ENCODE data around the gene CHST8.

DNA sequence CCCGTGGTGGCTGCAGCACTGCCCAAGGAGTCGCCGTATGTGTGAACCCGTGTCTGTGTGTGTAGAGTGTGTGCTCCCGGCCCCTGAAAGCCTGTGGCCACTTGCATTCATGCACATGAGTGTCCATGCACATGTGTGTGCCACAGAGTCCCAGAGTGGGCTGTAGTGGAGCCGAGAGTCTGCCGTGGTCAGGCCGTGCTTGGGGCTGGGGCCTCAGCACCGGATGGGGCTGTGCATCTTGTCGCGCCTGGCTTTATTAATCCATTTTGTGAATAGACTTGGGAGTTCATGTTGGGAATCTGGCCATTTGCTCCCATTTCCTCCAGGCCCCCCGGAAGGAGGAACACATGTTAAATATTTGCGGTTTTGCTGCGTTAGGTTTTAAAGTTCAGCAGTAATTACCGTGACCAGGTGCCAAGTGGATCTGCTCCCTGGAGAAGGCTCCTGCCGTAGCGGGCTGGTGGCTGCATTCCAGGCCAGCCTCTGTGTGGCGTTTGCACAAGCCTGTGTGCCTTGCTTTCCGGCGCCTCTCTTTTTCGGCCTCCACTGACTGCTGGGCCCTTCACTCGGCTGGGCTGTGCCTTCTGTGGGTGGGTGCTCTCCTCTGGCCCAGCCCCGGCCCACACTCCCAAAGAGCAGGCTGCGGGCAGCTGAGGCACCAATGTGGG lies 105.7 kb downstream of the CHST8 start:
- TF ChIP-seq, protein P1, sequence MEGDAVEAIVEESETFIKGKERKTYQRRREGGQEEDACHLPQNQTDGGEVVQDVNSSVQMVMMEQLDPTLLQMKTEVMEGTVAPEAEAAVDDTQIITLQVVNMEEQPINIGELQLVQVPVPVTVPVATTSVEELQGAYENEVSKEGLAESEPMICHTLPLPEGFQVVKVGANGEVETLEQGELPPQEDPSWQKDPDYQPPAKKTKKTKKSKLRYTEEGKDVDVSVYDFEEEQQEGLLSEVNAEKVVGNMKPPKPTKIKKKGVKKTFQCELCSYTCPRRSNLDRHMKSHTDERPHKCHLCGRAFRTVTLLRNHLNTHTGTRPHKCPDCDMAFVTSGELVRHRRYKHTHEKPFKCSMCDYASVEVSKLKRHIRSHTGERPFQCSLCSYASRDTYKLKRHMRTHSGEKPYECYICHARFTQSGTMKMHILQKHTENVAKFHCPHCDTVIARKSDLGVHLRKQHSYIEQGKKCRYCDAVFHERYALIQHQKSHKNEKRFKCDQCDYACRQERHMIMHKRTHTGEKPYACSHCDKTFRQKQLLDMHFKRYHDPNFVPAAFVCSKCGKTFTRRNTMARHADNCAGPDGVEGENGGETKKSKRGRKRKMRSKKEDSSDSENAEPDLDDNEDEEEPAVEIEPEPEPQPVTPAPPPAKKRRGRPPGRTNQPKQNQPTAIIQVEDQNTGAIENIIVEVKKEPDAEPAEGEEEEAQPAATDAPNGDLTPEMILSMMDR (conservative IDR thresholded peaks at IDR 0.05; ENCODE audit: low read depth in 2 of 2) = no peak
- TF ChIP-seq CREB1 (CRISPR knock-in tag; IDR thresholded peaks at IDR 0.05; ENCODE audit: low read depth) = no peak
- no peak for TF ChIP-seq ZNF114 (CRISPR knock-in tag; IDR thresholded peaks at IDR 0.05)
- no peak for TF ChIP-seq EZH2 (IDR thresholded peaks at IDR 0.05; ENCODE audit: low read depth, unreplicated experiment)
- no peak for TF ChIP-seq POLR2AphosphoS5 (IDR thresholded peaks at IDR 0.05; ENCODE audit: low read depth)
- TF ChIP-seq, protein P2, sequence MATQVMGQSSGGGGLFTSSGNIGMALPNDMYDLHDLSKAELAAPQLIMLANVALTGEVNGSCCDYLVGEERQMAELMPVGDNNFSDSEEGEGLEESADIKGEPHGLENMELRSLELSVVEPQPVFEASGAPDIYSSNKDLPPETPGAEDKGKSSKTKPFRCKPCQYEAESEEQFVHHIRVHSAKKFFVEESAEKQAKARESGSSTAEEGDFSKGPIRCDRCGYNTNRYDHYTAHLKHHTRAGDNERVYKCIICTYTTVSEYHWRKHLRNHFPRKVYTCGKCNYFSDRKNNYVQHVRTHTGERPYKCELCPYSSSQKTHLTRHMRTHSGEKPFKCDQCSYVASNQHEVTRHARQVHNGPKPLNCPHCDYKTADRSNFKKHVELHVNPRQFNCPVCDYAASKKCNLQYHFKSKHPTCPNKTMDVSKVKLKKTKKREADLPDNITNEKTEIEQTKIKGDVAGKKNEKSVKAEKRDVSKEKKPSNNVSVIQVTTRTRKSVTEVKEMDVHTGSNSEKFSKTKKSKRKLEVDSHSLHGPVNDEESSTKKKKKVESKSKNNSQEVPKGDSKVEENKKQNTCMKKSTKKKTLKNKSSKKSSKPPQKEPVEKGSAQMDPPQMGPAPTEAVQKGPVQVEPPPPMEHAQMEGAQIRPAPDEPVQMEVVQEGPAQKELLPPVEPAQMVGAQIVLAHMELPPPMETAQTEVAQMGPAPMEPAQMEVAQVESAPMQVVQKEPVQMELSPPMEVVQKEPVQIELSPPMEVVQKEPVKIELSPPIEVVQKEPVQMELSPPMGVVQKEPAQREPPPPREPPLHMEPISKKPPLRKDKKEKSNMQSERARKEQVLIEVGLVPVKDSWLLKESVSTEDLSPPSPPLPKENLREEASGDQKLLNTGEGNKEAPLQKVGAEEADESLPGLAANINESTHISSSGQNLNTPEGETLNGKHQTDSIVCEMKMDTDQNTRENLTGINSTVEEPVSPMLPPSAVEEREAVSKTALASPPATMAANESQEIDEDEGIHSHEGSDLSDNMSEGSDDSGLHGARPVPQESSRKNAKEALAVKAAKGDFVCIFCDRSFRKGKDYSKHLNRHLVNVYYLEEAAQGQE (IDR thresholded peaks at IDR 0.05; ENCODE audit: unreplicated experiment) = no peak

Data from GM23338 (cell line).